ENCODE results near the gene SLC45A2. TPM values are rescaled to one million over a fixed set of nuclear protein-coding genes. Genes with fewer than 3 reads are reported as not detected.

SLC45A2 gene
- total RNA-seq, 1 donor from 2014 or later = not detected

DNA sequence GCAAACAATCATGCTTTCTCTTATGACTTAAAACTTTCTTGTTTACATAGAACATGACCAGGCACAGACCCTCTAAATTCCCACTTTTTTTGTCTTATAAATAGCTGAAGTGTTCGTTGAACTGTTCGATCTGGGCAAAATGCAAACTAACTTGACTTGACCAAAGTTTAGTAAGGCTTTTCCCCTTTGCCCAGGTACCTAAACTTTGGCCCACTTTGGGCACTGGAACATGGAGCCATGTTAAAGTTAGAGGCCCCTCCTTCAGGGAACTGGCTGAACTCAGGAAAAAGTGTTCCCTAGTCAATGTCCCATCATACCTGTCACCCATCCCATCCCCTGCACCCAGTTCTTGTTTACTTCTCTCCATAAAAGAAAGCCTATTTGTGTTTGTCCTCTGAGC is 32.8 kb upstream of the SLC45A2 start:
- Histone ChIP-seq H3K9ac (no peak overlapping the region), H3K4me1 (no peaks in the 10 kb centered on the region), H3K4me2 (no peak overlapping the region), H3K36me3 (no peaks in the 10 kb centered on the region), H3K79me2 (ENCODE audit: low read depth) (no peaks in the 10 kb centered on the region), H3K27ac (no peak overlapping the region), H3K27me3 (no peaks in the 10 kb centered on the region), H2AFZ (replicated peaks) (no peak overlapping the region), H3F3A (ENCODE audit: low read depth) (no peaks in the 10 kb centered on the region), H3K9me3 (ENCODE audit: low read depth) (no peaks in the 10 kb centered on the region), H4K20me1 (ENCODE audit: low read depth) (no peaks in the 10 kb centered on the region), H3K4me3 (no peak overlapping the region)
- Mint-ChIP-seq H3K27me3 (ENCODE audit: insufficient read depth, low read depth) (no peaks in the 10 kb centered on the region), H3K27ac (no peak overlapping the region), H3K36me3 (no peaks in the 10 kb centered on the region), H3K4me1 (no peaks in the 10 kb centered on the region), H3K9me3 (no peaks in the 10 kb centered on the region), H3K4me3 (no peak overlapping the region)
- TF ChIP-seq EZH2 (IDR thresholded peaks at IDR 0.05) (no peak), EZH2phosphoT487 (IDR thresholded peaks at IDR 0.05) (no peak)
- TF ChIP-seq, protein P1, sequence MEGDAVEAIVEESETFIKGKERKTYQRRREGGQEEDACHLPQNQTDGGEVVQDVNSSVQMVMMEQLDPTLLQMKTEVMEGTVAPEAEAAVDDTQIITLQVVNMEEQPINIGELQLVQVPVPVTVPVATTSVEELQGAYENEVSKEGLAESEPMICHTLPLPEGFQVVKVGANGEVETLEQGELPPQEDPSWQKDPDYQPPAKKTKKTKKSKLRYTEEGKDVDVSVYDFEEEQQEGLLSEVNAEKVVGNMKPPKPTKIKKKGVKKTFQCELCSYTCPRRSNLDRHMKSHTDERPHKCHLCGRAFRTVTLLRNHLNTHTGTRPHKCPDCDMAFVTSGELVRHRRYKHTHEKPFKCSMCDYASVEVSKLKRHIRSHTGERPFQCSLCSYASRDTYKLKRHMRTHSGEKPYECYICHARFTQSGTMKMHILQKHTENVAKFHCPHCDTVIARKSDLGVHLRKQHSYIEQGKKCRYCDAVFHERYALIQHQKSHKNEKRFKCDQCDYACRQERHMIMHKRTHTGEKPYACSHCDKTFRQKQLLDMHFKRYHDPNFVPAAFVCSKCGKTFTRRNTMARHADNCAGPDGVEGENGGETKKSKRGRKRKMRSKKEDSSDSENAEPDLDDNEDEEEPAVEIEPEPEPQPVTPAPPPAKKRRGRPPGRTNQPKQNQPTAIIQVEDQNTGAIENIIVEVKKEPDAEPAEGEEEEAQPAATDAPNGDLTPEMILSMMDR (IDR thresholded peaks at IDR 0.05) = no peak
- no peak for DNase-seq (ENCODE audit: low spot score)

DNA sequence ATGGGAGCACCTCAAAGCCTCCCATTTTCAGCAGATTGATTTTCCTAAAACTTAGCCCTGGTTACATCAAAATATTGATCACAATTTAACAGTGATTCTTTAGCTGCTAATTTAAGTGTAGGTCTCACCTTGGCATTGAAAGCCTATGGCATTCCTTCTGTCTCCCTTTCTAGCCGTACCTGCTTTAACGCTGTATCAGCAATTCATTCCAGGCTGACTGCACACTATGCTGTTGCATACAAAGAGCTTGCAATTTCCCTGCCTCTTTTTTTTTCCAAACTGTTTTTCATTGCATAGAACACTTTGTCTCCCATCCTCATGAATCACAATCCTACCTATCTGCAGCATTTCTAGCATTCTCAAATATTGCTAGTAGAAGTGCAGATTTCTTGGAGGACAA is 32.3 kb upstream of the SLC45A2 start:
- Histone ChIP-seq H3K36me3 (no peaks in the 10 kb centered on the region), H4K20me1 (ENCODE audit: low read depth) (no peaks in the 10 kb centered on the region), H3K27me3 (no peaks in the 10 kb centered on the region), H3K4me2 (no peak overlapping the region), H3K79me2 (ENCODE audit: low read depth) (no peaks in the 10 kb centered on the region), H3F3A (ENCODE audit: low read depth) (no peaks in the 10 kb centered on the region), H2AFZ (replicated peaks) (no peak overlapping the region), H3K9ac (no peak overlapping the region), H3K4me3 (no peak overlapping the region), H3K9me3 (ENCODE audit: low read depth) (no peaks in the 10 kb centered on the region), H3K27ac (no peak overlapping the region), H3K4me1 (no peaks in the 10 kb centered on the region)
- no peak overlapping the region for H3K27ac Mint-ChIP-seq
- H3K27me3 Mint-ChIP-seq (ENCODE audit: insufficient read depth, low read depth) = peaks cover 2% of the 10 kb centered on the region
- no peaks in the 10 kb centered on the region for H3K4me1 Mint-ChIP-seq
- TF ChIP-seq EZH2phosphoT487 (IDR thresholded peaks at IDR 0.05) = no peak
- no peak for TF ChIP-seq EZH2 (IDR thresholded peaks at IDR 0.05)
- TF ChIP-seq, protein P1 (IDR thresholded peaks at IDR 0.05) = no peak
- H3K9me3 Mint-ChIP-seq = no peaks in the 10 kb centered on the region
- no peak overlapping the region for H3K4me3 Mint-ChIP-seq
- DNase-seq (ENCODE audit: low spot score) = no peak
- H3K36me3 Mint-ChIP-seq = no peaks in the 10 kb centered on the region

DNA sequence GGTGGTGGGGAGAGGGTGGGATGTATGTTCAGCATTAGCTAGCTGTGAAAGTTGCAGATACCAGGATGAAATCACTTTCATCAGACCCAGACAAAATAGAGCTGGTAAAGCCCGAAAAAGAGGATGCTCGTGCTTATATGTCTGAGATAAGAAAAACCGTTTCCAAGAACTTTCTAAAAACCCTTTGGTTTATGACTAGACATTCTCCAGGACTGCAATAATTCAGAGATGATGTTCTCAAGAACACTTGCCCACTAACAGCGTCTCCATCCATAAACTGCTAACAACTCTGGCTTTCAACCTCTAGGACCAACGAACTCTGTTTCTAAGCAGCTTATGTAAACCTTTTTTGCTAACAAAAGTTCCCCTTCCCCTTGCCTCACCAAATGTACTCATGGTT is 31.7 kb upstream of the SLC45A2 start:
- TF ChIP-seq EZH2phosphoT487 (IDR thresholded peaks at IDR 0.05) = no peak
- no peak for TF ChIP-seq EZH2 (IDR thresholded peaks at IDR 0.05)
- TF ChIP-seq, protein P1 (IDR thresholded peaks at IDR 0.05) = no peak

More for the DNA sequence above, 31.7 kb upstream of the SLC45A2 start:
- H3K4me1 Mint-ChIP-seq = no peaks in the 10 kb centered on the region
- H3K9me3 ChIP-seq (ENCODE audit: low read depth) = no peaks in the 10 kb centered on the region
- H3K4me3 ChIP-seq = no peak overlapping the region
- no peak overlapping the region for H2AFZ ChIP-seq (replicated peaks)
- no peaks in the 10 kb centered on the region for H3K27me3 ChIP-seq
- H3F3A ChIP-seq (ENCODE audit: low read depth) = no peaks in the 10 kb centered on the region
- no peaks in the 10 kb centered on the region for H3K4me1 ChIP-seq
- no peak for DNase-seq (ENCODE audit: low spot score)
- peaks cover 2% of the 10 kb centered on the region for H3K27me3 Mint-ChIP-seq (ENCODE audit: insufficient read depth, low read depth)
- H3K79me2 ChIP-seq (ENCODE audit: low read depth) = no peaks in the 10 kb centered on the region
- no peak overlapping the region for H3K4me2 ChIP-seq
- no peak overlapping the region for H3K4me3 Mint-ChIP-seq
- H4K20me1 ChIP-seq (ENCODE audit: low read depth) = no peaks in the 10 kb centered on the region
- H3K9ac ChIP-seq = no peak overlapping the region
- no peaks in the 10 kb centered on the region for H3K36me3 ChIP-seq
- H3K27ac ChIP-seq = no peak overlapping the region
- no peaks in the 10 kb centered on the region for H3K9me3 Mint-ChIP-seq
- H3K36me3 Mint-ChIP-seq = no peaks in the 10 kb centered on the region
- H3K27ac Mint-ChIP-seq = no peak overlapping the region
